Gastrocnemius medialis (tissue), 4 donors: ENCODE measurements around the gene COL24A1.

Source experiments
- POLR2A ChIP-seq, 2 donors: fragments of 450-650 bp; IDR thresholded peaks; one replicate each; pipeline ENCODE4 v1.6.1; 2017; ENCODE audit warnings: antibody characterized with exemption in 2 of 2, mild to moderate bottlenecking in 2 of 2, moderate library complexity in 2 of 2
- TF ChIP-seq, protein P1 (sequence below), 5 experiments: fragments of 450-650 bp in 3 of 5; fragments of 200-600 bp in 2 of 5; sonication (generic) in 2 of 5; IDR thresholded peaks in 4 of 5; conservative IDR thresholded peaks in 1 of 5; 1 replicate in 4 of 5; 2 replicates in 1 of 5; pipeline ENCODE4 v1.5.1; 2016 to 2019; ENCODE audit warnings: antibody characterized with exemption in 5 of 5, mild to moderate bottlenecking in 3 of 5, moderate library complexity in 3 of 5

DNA sequence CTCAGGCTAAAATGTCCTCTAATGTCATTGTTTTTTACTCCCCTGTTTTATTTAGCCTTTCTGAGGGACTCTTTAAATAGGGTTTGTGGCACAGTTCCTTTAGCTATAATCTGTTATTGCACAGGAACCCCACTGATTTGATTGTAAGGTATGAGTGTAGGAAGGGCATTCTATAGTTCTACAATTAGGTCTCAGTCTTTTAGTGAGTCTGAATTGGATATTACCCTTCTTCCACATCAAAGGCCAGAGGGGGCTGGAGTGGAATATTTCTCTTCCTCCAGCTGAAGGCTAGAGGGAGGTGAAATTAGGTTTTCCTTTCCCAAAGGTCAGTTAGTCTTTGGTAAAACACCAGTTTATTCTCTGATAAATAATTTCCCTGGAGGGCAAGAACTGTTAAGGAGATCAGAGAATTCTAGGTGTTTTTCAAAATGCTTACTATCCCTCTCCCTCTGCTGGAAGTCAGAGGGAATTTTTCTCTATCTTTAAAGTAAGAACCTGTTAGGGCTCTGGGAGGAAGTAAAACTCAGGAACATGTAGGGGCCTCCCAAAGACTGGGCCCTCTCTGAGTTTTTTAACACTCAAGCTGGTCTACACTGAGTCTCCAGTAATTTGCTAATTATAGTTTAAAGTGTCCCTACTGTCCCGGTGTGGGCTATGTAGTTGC, 272.1 kb downstream of the COL24A1 start:
- TF ChIP-seq, protein P1, sequence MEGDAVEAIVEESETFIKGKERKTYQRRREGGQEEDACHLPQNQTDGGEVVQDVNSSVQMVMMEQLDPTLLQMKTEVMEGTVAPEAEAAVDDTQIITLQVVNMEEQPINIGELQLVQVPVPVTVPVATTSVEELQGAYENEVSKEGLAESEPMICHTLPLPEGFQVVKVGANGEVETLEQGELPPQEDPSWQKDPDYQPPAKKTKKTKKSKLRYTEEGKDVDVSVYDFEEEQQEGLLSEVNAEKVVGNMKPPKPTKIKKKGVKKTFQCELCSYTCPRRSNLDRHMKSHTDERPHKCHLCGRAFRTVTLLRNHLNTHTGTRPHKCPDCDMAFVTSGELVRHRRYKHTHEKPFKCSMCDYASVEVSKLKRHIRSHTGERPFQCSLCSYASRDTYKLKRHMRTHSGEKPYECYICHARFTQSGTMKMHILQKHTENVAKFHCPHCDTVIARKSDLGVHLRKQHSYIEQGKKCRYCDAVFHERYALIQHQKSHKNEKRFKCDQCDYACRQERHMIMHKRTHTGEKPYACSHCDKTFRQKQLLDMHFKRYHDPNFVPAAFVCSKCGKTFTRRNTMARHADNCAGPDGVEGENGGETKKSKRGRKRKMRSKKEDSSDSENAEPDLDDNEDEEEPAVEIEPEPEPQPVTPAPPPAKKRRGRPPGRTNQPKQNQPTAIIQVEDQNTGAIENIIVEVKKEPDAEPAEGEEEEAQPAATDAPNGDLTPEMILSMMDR (IDR thresholded peaks at IDR 0.05 in 4 of 5, conservative IDR thresholded peaks at IDR 0.05 in 1 of 5): peak in 2 of 5 experiments; percentile 19 to 30
- no peak for TF ChIP-seq POLR2A (IDR thresholded peaks at IDR 0.05)
